NCI-H1092 treated with DMSO at 0.1 percent for 48 hours (cell line): ENCODE data around the gene ZNF79.

Source experiments
- DNase-seq: peaks from one replicate; lab custom pipeline; 2025; lab: John Stamatoyannopoulos, UW

ZNF79 gene

DNA sequence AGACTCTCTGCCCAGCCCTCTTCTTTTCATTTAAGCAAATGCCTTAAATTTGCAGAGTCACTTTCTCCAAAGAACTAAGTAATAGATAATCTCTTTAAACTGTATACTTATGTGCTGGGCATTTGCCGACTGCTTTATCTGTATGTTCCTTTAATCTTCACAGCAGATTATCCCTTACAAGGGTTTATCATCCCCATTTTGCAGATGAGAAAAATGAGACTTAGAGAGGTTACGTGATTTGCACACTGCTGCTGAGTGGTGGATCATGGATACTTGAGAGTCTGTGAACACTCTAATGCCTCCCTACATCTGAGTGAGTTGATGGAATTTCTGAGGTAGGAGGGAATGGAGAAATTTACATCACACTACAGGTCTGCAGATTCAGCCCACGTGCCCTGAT lies 4.2 kb downstream of the ZNF79 start:
- DNase-seq = no peak

GRCh38 chr9:127430415-127430814 lies 6.2 kb downstream of the ZNF79 start:
- DNase-seq = no peak

GRCh38 chr9:127437497-127438264 lies 13.5 kb downstream of the ZNF79 start:
- DNase-seq = no peak

DNA sequence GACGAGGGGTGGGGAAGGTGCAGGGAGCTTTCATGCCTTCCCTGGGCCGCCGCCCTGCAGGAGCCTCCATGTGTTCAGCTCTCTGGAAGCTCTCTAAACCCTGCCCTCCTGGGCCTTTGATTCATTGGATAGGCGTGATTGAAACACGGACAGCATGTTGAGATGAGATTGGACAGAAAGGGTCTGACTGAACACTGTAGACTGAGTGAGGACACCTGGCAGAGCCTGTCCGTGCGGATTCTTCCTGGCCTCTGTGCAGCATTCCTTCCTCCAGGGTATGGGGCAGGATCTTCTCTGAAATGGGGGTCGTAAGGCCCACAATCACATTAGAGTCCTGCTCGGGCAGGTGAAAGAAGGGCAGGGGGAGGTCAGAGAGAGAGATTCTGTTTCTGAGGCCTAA lies 14.2 kb downstream of the ZNF79 start:
- no peak for DNase-seq

GRCh38 chr9:127444283-127444920 lies 20.2 kb downstream of the ZNF79 start:
- DNase-seq = no peak

DNA sequence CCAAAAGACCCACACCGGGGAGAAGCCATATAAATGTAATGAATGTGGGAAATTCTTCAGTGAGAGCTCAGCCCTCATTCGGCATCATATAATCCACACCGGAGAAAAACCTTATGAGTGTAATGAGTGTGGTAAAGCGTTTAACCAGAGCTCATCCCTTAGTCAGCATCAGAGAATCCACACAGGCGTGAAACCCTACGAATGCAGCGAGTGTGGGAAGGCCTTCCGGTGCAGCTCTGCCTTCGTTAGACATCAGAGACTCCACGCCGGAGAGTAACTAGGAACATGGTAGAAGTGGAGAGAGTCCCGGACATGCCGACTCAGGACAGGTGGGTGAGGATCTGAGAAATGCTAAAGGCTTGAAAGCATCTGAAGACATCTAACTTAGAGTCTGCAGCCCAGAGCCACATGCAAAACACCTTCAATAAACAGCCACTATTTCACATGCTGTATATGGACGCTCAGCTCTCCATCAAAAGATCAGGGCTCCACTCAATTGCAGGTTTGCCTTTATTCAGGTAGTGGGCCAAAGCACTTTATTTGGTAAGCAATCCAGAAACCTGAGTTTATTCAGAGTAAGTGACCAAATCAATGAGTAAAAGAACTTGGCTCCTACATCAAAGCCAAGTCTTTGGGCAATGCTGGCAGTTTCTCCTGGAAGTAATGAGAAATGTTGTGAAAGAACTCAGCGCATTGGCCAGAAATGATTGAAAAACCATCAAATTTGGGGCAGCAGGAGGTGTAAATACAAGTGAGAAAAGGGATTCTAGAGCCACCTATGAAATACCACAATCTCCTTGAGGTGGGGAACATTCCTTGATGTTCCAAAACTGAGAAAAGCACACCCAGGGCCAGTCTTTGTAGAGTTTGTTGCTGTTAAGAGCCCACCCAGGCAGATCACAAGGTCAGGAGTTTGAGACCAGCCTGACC lies 21.0 kb downstream of the ZNF79 start:
- DNase-seq = no peak

GRCh38 chr9:127445851-127446712 lies 21.9 kb downstream of the ZNF79 start:
- DNase-seq = no peak

DNA sequence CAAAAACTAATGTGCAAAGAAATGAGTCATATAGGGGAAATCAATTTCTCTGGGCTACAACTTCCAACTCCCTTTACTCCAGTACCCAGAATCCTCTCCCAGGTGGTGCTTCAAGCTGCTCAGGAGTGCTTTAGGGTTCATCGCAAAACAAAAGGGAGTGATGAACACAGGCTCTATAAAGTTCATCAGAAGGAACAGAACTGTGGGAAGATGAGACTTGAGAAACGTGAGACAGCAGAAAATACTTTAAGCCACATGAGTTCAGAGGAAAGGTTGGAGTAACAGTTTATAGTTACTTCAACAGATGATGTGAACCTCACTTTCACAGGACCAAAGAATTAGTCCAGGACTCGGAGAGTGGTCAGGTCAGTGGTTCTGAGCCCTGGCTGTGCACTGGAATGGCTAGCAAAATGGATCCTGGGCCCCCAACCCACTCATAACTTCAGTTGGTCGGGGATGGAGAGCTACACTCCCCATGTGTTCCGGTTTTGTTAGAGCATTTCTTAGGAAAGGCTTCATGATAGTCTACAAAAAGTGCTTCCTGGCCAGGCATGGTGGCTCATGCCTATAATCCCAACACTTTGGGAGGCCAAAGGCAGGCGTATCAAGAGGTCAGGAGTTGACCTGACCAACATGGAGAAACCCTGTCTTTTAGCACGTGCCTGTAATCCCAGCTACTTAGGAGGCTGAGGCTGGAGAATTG lies 22.7 kb downstream of the ZNF79 start:
- no peak for DNase-seq

GRCh38 chr9:127447416-127448111 lies 23.4 kb downstream of the ZNF79 start:
- no peak for DNase-seq

DNA sequence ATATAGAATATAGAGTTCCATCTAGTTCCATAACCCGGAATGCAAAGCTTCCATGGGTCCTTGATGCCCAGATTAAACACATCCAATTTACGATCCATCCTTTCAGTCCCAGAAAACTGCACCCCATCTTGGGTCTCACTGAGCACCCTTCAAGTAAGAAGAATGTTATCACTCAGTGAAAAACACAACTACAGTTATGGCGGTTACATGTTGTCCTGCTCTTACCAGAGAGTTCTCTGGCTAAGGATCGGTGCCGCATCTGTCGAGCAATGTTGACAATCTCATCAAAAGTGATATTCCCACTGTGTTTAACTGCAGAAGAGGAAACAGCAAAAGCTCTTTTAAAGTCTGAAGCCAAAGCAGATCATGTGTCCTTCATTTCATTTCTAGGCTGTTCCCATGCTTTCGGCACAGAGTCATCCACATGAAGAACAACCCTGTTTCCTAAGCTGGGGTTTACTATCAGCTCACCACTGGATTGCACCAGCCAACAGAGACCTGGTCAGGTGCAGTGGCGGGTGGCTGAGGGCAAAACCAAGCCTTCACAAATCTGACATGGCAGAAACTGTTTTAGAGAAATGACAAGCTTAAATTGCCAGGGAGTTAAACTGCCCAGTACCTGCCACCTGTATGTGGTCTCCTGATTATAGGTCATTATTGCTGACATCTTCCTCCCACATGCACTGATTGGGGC lies 24.1 kb downstream of the ZNF79 start:
- DNase-seq = no peak

GRCh38 chr9:127449332-127449966 lies 25.3 kb downstream of the ZNF79 start:
- no peak for DNase-seq

DNA sequence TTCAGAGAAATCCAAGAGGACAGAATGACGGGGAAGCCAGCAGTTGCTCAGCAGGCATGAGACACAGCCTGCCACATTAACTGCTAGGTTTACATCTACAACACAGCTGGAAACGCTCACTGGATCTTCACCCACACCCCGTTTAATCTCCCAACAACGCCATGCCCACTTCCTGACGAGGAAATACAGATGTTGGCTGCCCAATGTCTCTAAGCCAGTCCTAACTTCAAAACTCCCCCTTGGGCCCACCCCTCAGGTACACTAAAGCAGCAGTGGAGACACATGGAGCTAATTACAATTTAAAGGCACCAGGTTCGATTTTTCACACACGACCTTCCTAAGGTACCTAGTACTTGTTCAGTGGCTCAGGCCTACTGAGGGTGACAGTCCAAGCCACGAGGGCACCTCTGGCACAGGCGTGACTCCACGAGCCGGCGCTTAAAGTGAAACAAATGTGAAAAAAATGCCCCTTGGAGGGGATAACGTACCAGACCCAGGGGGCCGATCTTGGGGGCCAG lies 26.1 kb downstream of the ZNF79 start:
- peak; percentile 50 for DNase-seq

DNA sequence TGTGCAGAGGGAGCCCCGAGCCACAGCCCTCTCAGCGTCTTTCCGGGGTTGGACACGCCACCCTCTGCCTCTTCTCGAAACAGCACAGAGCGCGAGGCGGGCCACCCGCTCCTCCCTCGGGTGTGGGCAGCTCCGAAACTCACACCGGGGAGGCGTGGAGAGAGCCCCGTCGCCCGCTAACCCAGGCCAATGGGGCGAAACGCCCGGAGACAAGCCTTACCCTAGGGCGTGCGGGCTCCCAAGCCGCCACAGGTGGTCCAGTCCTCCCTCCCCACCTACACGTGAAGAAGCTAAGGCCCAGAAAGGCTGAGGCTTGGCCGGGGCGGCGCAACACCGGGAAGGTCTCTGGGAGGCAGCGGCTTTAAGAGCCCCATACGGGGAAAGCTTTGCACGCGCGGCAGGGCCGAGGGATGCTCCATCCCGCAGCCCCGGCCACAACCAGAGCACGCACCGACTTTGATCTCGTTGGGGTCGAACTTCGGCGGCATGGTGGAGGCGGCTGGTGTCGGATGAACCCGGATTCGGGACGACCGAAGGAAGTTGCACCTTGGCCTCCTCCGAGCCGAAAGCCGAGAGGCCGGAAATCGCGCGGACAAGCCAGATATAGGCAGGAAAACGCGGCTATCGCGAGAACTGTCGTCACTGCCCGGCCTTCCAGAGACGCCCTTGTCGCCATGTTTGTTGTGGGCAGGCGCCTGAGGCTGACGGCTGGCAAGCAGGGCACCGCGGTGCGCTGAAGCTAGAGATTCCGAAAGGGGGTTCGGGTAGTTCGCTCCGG lies 26.8 kb downstream of the ZNF79 start, which contains the start of the genes LRSAM1 and RPL12:
LRSAM1 (plus strand) TSS at position 681 of the 778 bp plus-strand sequence. CDS start 3,018 bp downstream, outside the sequence.
RPL12 (minus strand) TSS at position 577 of the 778 bp plus-strand sequence; CDS start at position 488, 89 bp downstream.
- peak; percentile 94 for DNase-seq

GRCh38 chr9:127451608-127451857 lies 27.4 kb downstream of the ZNF79 start:
- DNase-seq = peak; percentile 71

DNA sequence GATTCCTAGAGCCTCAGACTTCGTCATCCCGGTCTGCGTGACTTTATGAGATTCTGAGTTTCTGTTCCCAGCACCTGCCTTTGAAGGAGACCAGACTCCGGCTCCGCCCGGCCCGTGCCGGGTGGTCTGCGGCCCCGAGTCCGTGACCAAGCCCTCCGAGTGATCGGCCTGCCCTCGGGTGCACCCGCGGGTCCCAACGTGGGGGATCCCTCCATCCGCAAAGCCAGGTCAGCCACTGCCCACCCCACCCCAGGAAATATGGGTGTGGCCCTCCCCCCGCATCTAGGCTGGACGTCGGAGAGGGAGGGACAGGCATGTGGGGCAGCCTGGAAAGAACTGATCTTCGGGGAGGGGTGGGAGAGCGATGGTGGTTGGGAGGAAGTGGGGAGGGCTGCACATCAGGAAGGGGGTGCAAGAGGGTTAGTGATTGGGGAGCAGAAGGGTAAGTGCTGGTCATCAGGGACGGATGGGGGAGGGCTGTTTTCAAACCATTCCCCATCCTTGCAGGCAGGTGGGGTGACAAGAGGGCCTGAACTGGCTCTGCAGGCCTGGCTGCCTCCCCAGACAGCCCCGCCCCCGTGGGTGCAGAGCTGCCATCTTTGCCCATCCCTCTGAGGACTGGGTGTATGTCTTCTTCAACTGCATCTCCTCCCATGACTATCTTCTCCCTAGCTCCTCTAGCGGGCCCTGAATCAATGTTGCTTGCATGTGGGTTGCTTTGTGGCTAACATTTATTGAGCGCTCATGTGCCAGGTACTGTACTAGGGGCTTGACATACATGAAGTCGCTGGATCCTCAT lies 27.9 kb downstream of the ZNF79 start:
- no peak for DNase-seq

GRCh38 chr9:127452691-127453090 lies 28.5 kb downstream of the ZNF79 start:
- no peak for DNase-seq

- no peak for DNase-seq
Observed at GRCh38 chr9:127455324-127455992, 31.3 kb downstream of the ZNF79 start.
